Measurements from ENCODE around the gene CTNNA2.

CTNNA2 gene

GRCh38 chr2:79552653-79553052 is 39.8 kb downstream of the CTNNA2 start:
- ATAC-seq: no peak
- TF ChIP-seq CSDC2 (CRISPR knock-in tag; IDR thresholded peaks at IDR 0.05) (no peak), GLIS3 (CRISPR knock-in tag; IDR thresholded peaks at IDR 0.05) (no peak), ZFP3 (CRISPR knock-in tag; IDR thresholded peaks at IDR 0.05) (no peak), CREB5 (CRISPR knock-in tag; IDR thresholded peaks at IDR 0.05; ENCODE audit: low read depth) (no peak), ESRRG (CRISPR knock-in tag; IDR thresholded peaks at IDR 0.05) (no peak), OSR1 (CRISPR knock-in tag; IDR thresholded peaks at IDR 0.05) (no peak), ZNF8 (CRISPR knock-in tag; IDR thresholded peaks at IDR 0.05) (no peak), PATZ1 (CRISPR knock-in tag; IDR thresholded peaks at IDR 0.05; ENCODE audit: borderline replicate concordance) (no peak), ZFP30 (CRISPR knock-in tag; IDR thresholded peaks at IDR 0.05) (no peak), RARB (CRISPR knock-in tag; IDR thresholded peaks at IDR 0.05) (no peak), CSRNP3 (CRISPR knock-in tag; IDR thresholded peaks at IDR 0.05) (no peak), PPARA (CRISPR knock-in tag; IDR thresholded peaks at IDR 0.05; ENCODE audit: borderline replicate concordance) (no peak), ARNTL (CRISPR knock-in tag; IDR thresholded peaks at IDR 0.05; ENCODE audit: borderline replicate concordance, low read depth) (no peak), TCF4 (CRISPR knock-in tag; IDR thresholded peaks at IDR 0.05; ENCODE audit: borderline replicate concordance) (no peak), ZC3H10 (CRISPR knock-in tag; IDR thresholded peaks at IDR 0.05) (no peak)

- TF ChIP-seq PATZ1 (CRISPR knock-in tag; IDR thresholded peaks at IDR 0.05; ENCODE audit: borderline replicate concordance) (no peak), ZNF70 (CRISPR knock-in tag; IDR thresholded peaks at IDR 0.05) (no peak), TCF4 (CRISPR knock-in tag; IDR thresholded peaks at IDR 0.05; ENCODE audit: borderline replicate concordance) (no peak), ZFP3 (CRISPR knock-in tag; IDR thresholded peaks at IDR 0.05) (no peak), ISL1 (CRISPR knock-in tag; IDR thresholded peaks at IDR 0.05) (no peak), TSHZ2 (CRISPR knock-in tag; IDR thresholded peaks at IDR 0.05) (no peak), CSDC2 (CRISPR knock-in tag; IDR thresholded peaks at IDR 0.05) (no peak), POU6F1 (CRISPR knock-in tag; IDR thresholded peaks at IDR 0.05; ENCODE audit: borderline replicate concordance, low read depth) (no peak), OSR1 (CRISPR knock-in tag; IDR thresholded peaks at IDR 0.05) (no peak), RARB (CRISPR knock-in tag; IDR thresholded peaks at IDR 0.05) (no peak), CSRNP3 (CRISPR knock-in tag; IDR thresholded peaks at IDR 0.05) (no peak), PPARA (CRISPR knock-in tag; IDR thresholded peaks at IDR 0.05; ENCODE audit: borderline replicate concordance) (no peak)
- ATAC-seq: no peak
Measured at GRCh38 chr2:79554899-79555298, 42.0 kb downstream of the CTNNA2 start.
